CD14-positive monocyte (primary cell): ENCODE results near the gene METTL21A. TPM values are rescaled to one million over a fixed set of nuclear protein-coding genes. Genes with fewer than 3 reads are reported as not detected.

Experiments
- DNase-seq, 3 donors: peaks; one replicate each; pipeline ENCODE4 v3.0.0-alpha.2; 2011 to 2022
- H2AFZ ChIP-seq: 2 replicates; pipeline ENCODE4 v1.6.0; 2012; ENCODE audit warnings: mild to moderate bottlenecking, low read depth, low read length, inconsistent platforms; ENCODE audit not compliant: insufficient read depth, poor library complexity, severe bottlenecking
- H3K27ac ChIP-seq, 2 donors: 1 replicate in 1 of 2; 2 replicates in 1 of 2; pipeline ENCODE4 v1.5.1; 2012 to 2013; ENCODE audit warnings: low read length in 2 of 2, control low read depth in 1 of 2, inconsistent platforms in 1 of 2, low read depth in 1 of 2, mild to moderate bottlenecking in 1 of 2
- H3K27me3 ChIP-seq, 2 donors: one replicate each; pipeline versions ENCODE4 v1.6.0 to v1.6.1; 2011 to 2013; ENCODE audit warnings: low read length in 2 of 2; ENCODE audit not compliant: control insufficient read depth in 2 of 2, insufficient read depth in 2 of 2
- H3K36me3 ChIP-seq, 2 donors: replicated peaks in 1 of 2; 1 replicate in 1 of 2; 2 replicates in 1 of 2; pipeline versions ENCODE4 v1.5.1 to v1.6.1; 2012 to 2013; ENCODE audit warnings: low read length in 2 of 2, control low read depth in 1 of 2, inconsistent platforms in 1 of 2, mild to moderate bottlenecking in 1 of 2; ENCODE audit not compliant: insufficient read depth in 2 of 2, control insufficient read depth in 1 of 2
- H3K4me1 ChIP-seq, 2 donors: 1 replicate in 1 of 2; 2 replicates in 1 of 2; pipeline versions ENCODE4 v1.5.1 to v1.6.1; 2012 to 2013; ENCODE audit warnings: low read length in 2 of 2, control low read depth in 1 of 2, inconsistent platforms in 1 of 2, mild to moderate bottlenecking in 1 of 2, moderate library complexity in 1 of 2; ENCODE audit not compliant: insufficient read depth in 2 of 2, control insufficient read depth in 1 of 2
- H3K4me2 ChIP-seq: replicated peaks from 2 replicates; pipeline ENCODE3; 2012; ENCODE audit warnings: low read length, moderate library complexity, mild to moderate bottlenecking; ENCODE audit not compliant: poor library complexity, severe bottlenecking; ENCODE audit errors: extremely low read depth
- H3K4me3 ChIP-seq, 3 experiments: fragments of 200-600 bp in 1 of 3; sonication (generic) in 1 of 3; replicated peaks in 1 of 3; 1 replicate in 2 of 3; 2 replicates in 1 of 3; pipeline ENCODE4 v1.5.1; 2011 to 2013; ENCODE audit warnings: low read length in 3 of 3, mild to moderate bottlenecking in 3 of 3, control low read depth in 2 of 3, low read depth in 2 of 3, inconsistent platforms in 1 of 3, moderate library complexity in 1 of 3
- H3K79me2 ChIP-seq: 2 replicates; pipeline ENCODE4 v1.6.0; 2012; ENCODE audit warnings: mild to moderate bottlenecking, control low read depth, inconsistent platforms, low read length, moderate library complexity; ENCODE audit not compliant: insufficient read depth
- H3K9ac ChIP-seq: 2 replicates; pipeline ENCODE4 v1.6.0; 2017; ENCODE audit warnings: low read length, mild to moderate bottlenecking; ENCODE audit not compliant: insufficient read depth, poor library complexity, severe bottlenecking
- H3K9me3 ChIP-seq, 2 donors: replicated peaks in 1 of 2; 1 replicate in 1 of 2; 2 replicates in 1 of 2; pipeline versions ENCODE4 v1.5.1 to v1.6.1; 2012 to 2013; ENCODE audit warnings: low read length in 2 of 2, control low read depth in 1 of 2; ENCODE audit not compliant: control insufficient read depth in 1 of 2, insufficient read depth in 1 of 2
- H4K20me1 ChIP-seq: 2 replicates; pipeline ENCODE4 v1.6.0; 2012; ENCODE audit warnings: mild to moderate bottlenecking, low read length, control low read depth, moderate library complexity; ENCODE audit not compliant: insufficient read depth
- H3K27ac Mint-ChIP-seq, 7 donors: one replicate each; pipeline ENCODE4 v1.8.0; 2020; ENCODE audit warnings: mild to moderate bottlenecking in 7 of 7, mixed read lengths in 7 of 7, moderate library complexity in 6 of 7, inconsistent platforms in 2 of 7
- H3K27me3 Mint-ChIP-seq, 3 donors: one replicate each; pipeline ENCODE4 v1.8.0; 2021 to 2022; ENCODE audit warnings: low read depth in 3 of 3, mild to moderate bottlenecking in 3 of 3, mixed read lengths in 3 of 3, moderate library complexity in 3 of 3, inconsistent platforms in 1 of 3
- H3K36me3 Mint-ChIP-seq, 2 donors: one replicate each; pipeline ENCODE4 v1.8.0; 2020; ENCODE audit warnings: mixed read lengths in 2 of 2, inconsistent platforms in 1 of 2, mild to moderate bottlenecking in 1 of 2
- H3K4me1 Mint-ChIP-seq: one replicate; pipeline ENCODE4 v1.8.0; 2020; ENCODE audit warnings: mild to moderate bottlenecking, mixed read lengths
- H3K4me3 Mint-ChIP-seq, 2 donors: one replicate each; pipeline ENCODE4 v1.8.0; 2020; ENCODE audit warnings: mild to moderate bottlenecking in 2 of 2, mixed read lengths in 2 of 2, moderate library complexity in 1 of 2
- H3K9me3 Mint-ChIP-seq, 7 donors: one replicate each; pipeline ENCODE4 v1.8.0; 2020 to 2022; ENCODE audit warnings: mixed read lengths in 7 of 7, mild to moderate bottlenecking in 6 of 7, moderate library complexity in 6 of 7, inconsistent platforms in 2 of 7
- CTCF ChIP-seq: fragments of 200-600 bp; IDR thresholded peaks from one replicate; pipeline ENCODE4 v1.8.0; 2022; ENCODE audit warnings: antibody characterized with exemption, mild to moderate bottlenecking
- WGBS: methylation state at CpG from one replicate; pipeline ENCODE4 v1.1.5; 2013; ENCODE audit warnings: missing lambda C conversion rate; ENCODE audit not compliant: insufficient coverage; 5-methylcytosine and 5-hydroxymethylcytosine counted together
- intact Hi-C, 2 donors: fragments of 100-400 bp; cut with micrococcal nuclease; formaldehyde crosslinking; loops; one replicate each; pipeline versions ENCODE4 v1.15.0 to v1.15.1; 2023
- polyA plus RNA-seq, 3 donors: library from polyadenylated mRNA; depleted of rRNA in 1 of 3; unstranded in 2 of 3; stranded (reverse) in 1 of 3; fragments of 300-500 nt in 2 of 3; fragments of >200 nt in 1 of 3; fragmentation: Illumina TruSeq in 2 of 3; gene quantifications; 1 replicate in 2 of 3; 2 replicates in 1 of 3; pipeline ENCODE4 v1.2.3, GENCODE V29; 2012 to 2021

Gene METTL21A
- polyA plus RNA-seq, 3 donors, result 13.5 to 47.0 (median 44.7) TPM

GRCh38 chr2:207606829-207607228 lies 18.4 kb downstream of the METTL21A start:
- H4K20me1 ChIP-seq, result peaks cover 20% of the 10 kb centered on the region
- Mint-ChIP-seq H3K4me1 (no peaks in the 10 kb centered on the region), H3K27ac (peak overlapping the region in 2 of 7 donors; percentile 73 to 77), H3K36me3 (peaks cover 12 to 23% of the 10 kb centered on the region in 2 donors), H3K9me3 (peaks cover 0 to 4% (median 0%) of the 10 kb centered on the region in 7 donors), H3K4me3 (no peak overlapping the region), H3K27me3 (peaks cover 0 to 1% (median 0%) of the 10 kb centered on the region in 3 donors)
- H3K4me1 ChIP-seq, result no peaks in the 10 kb centered on the region
- intact Hi-C loops, result no loop called here
- H3K36me3 ChIP-seq, result peaks cover 0 to 26% of the 10 kb centered on the region in 2 donors
- no peak overlapping the region for H3K27ac ChIP-seq
- DNase-seq, result no peak
- no peaks in the 10 kb centered on the region for H3K27me3 ChIP-seq
- WGBS, result no CpG with 5 or more reads among the region's 5 CpGs
- H2AFZ ChIP-seq, result no peak overlapping the region
- H3K79me2 ChIP-seq, result no peaks in the 10 kb centered on the region
- H3K4me2 ChIP-seq, result no peak overlapping the region
- no peak for TF ChIP-seq CTCF
- no peak overlapping the region for H3K9ac ChIP-seq
- H3K9me3 ChIP-seq, result no peaks in the 10 kb centered on the region
- no peak overlapping the region for H3K4me3 ChIP-seq

- Histone ChIP-seq H3K4me1 (no peaks in the 10 kb centered on the region), H3K9me3 (no peaks in the 10 kb centered on the region), H3K36me3 (peaks cover 0 to 29% of the 10 kb centered on the region in 2 donors), H3K9ac (no peak overlapping the region), H3K27me3 (no peaks in the 10 kb centered on the region), H3K27ac (no peak overlapping the region), H3K79me2 (no peaks in the 10 kb centered on the region), H3K4me3 (no peak overlapping the region), H4K20me1 (peaks cover 20% of the 10 kb centered on the region), H2AFZ (no peak overlapping the region), H3K4me2 (no peak overlapping the region)
- peaks cover 0 to 4% (median 0%) of the 10 kb centered on the region in 7 donors for H3K9me3 Mint-ChIP-seq
- peaks cover 0 to 1% (median 0%) of the 10 kb centered on the region in 3 donors for H3K27me3 Mint-ChIP-seq
- TF ChIP-seq CTCF, result no peak
- peaks cover 14 to 27% of the 10 kb centered on the region in 2 donors for H3K36me3 Mint-ChIP-seq
- intact Hi-C loops, result no loop called here
- no peaks in the 10 kb centered on the region for H3K4me1 Mint-ChIP-seq
- H3K27ac Mint-ChIP-seq, result peak overlapping the region in 1 of 7 donors; percentile 40
- DNase-seq, result no peak
- no peak overlapping the region for H3K4me3 Mint-ChIP-seq
- WGBS, result 100% methylated on average over 1 of the region's 7 CpGs
Observed at GRCh38 chr2:207606399-207606798, 18.8 kb downstream of the METTL21A start.
